SW480 (cell line): ENCODE measurements around the gene CHST1.
A peak's percentile ranks its signal among the peaks of the same experiment; 100 is the strongest.

Experiments used
- DNase-seq: peaks from one replicate; pipeline ENCODE4 v3.0.0-alpha.2; 2016; ENCODE audit warnings: low spot score

The CHST1 gene

GRCh38 chr11:45665206-45665932 is at the start of gene CHST1:
Gene CHST1, minus strand, starts transcription at chr11:45665622. Its CDS starts 14,699 bp downstream, at chr11:45650923.
- DNase-seq: peak; percentile 47

GRCh38 chr11:45713573-45713972 is 48.2 kb upstream of the CHST1 start:
- no peak for DNase-seq

- DNase-seq: no peak
These were observed 45.1 kb upstream of the CHST1 start for GRCh38 chr11:45710561-45710960.

- no peak for DNase-seq
These were observed 43.7 kb upstream of the CHST1 start for GRCh38 chr11:45708887-45709663.

GRCh38 chr11:45704635-45705034 is 39.2 kb upstream of the CHST1 start:
- no peak for DNase-seq

- no peak for DNase-seq
These were observed 38.7 kb upstream of the CHST1 start for GRCh38 chr11:45704133-45704532.

GRCh38 chr11:45702511-45702910 is 37.1 kb upstream of the CHST1 start:
- no peak for DNase-seq

- no peak for DNase-seq
These were observed 33.5 kb upstream of the CHST1 start for GRCh38 chr11:45698777-45699497.

GRCh38 chr11:45692808-45693453 is 27.5 kb upstream of the CHST1 start:
- DNase-seq: no peak

- DNase-seq: no peak
These were observed 23.1 kb upstream of the CHST1 start for GRCh38 chr11:45688472-45689033.

- DNase-seq: no peak
These were observed 22.4 kb upstream of the CHST1 start for GRCh38 chr11:45687836-45688235.

- DNase-seq: no peak
These were observed 20.6 kb upstream of the CHST1 start for GRCh38 chr11:45685964-45686537.

GRCh38 chr11:45684440-45684839 is 19.0 kb upstream of the CHST1 start:
- DNase-seq: no peak

- DNase-seq: no peak
These were observed 18.0 kb upstream of the CHST1 start for GRCh38 chr11:45683271-45684058.

GRCh38 chr11:45679806-45680205 is 14.4 kb upstream of the CHST1 start:
- DNase-seq: no peak

- no peak for DNase-seq
These were observed 13.6 kb upstream of the CHST1 start for GRCh38 chr11:45678976-45679375.

- DNase-seq: no peak
These were observed 12.5 kb upstream of the CHST1 start for GRCh38 chr11:45677770-45678512.

GRCh38 chr11:45676522-45677095 is 11.2 kb upstream of the CHST1 start:
- DNase-seq: no peak

GRCh38 chr11:45675646-45676045 is 10.2 kb upstream of the CHST1 start:
- DNase-seq: no peak
